HepG2 (cell line): Measurements from ENCODE around the gene TAF4B. TPM values are rescaled to one million over a fixed set of nuclear protein-coding genes. Genes with fewer than 3 reads are reported as not detected.
A peak's percentile ranks its signal among the peaks of the same experiment; 100 is the strongest.

Source experiments
- ATAC-seq: fragments of 200-7000 bp; cut with Tn5 transposase; 3 replicates; pipeline ENCODE4 v1.9.1; 2020; ENCODE audit warnings: mild to moderate bottlenecking, moderate library complexity
- BruUV-seq: library from RNA; stranded (reverse); fragments of 400-500 nt; replicated peaks from 2 replicates; lab custom pipeline; 2021; lab: Mats Ljungman, UMichigan
- CTCF ChIA-PET: fragments of 300-600 bp; formaldehyde crosslinking; extraction: SDS; loops from one replicate; lab custom pipeline; 2021; ENCODE audit warnings: low total read pairs, inconsistent platforms, low intra/inter-chr PET ratio; lab: Yijun Ruan, JAX
- POLR2A ChIA-PET: fragments of 350-600 bp; sonication (Branson Sonifier 250); formaldehyde crosslinking; loops from one replicate; lab custom pipeline; 2020; ENCODE audit warnings: antibody characterized with exemption, inconsistent platforms; lab: Yijun Ruan, JAX
- DNase-seq: peaks from one replicate; pipeline ENCODE4 v3.0.0-alpha.2; 2015; ENCODE audit warnings: low spot score
- FAIRE-seq: peaks from 3 replicates; lab custom pipeline; 2011; peaks lifted over from hg19 to GRCh38; lab: Jason Lieb, UNC
- H2AFZ ChIP-seq: one replicate; pipeline ENCODE4 v1.6.1; 2011; ENCODE audit warnings: low read length, inconsistent platforms
- H3K27ac ChIP-seq: fragments of 300-600 bp; 3 replicates; pipeline ENCODE4 v1.8.0; 2011; ENCODE audit warnings: mixed run types, mild to moderate bottlenecking, mixed read lengths, low read length, inconsistent platforms; ENCODE audit not compliant: insufficient read depth; ENCODE audit errors: extremely low read length
- H3K27me3 ChIP-seq, 2 experiments: fragments of 200-600 bp in 1 of 2; 2 replicates in 1 of 2; 3 replicates in 1 of 2; pipeline versions ENCODE4 v1.6.0 to v1.8.0; 2011; ENCODE audit warnings: low read length in 2 of 2, mild to moderate bottlenecking in 2 of 2, moderate library complexity in 2 of 2, inconsistent platforms in 1 of 2; ENCODE audit not compliant: insufficient read depth in 2 of 2, control insufficient read depth in 1 of 2
- H3K36me3 ChIP-seq, 2 experiments: fragments of 200-600 bp in 1 of 2; replicated peaks in 1 of 2; 2 replicates in 1 of 2; 3 replicates in 1 of 2; pipeline versions ENCODE4 v1.5.1 to v1.8.0; 2011; ENCODE audit warnings: low read length in 2 of 2, inconsistent platforms in 1 of 2; ENCODE audit not compliant: insufficient read depth in 2 of 2, control insufficient read depth in 1 of 2
- H3K4me1 ChIP-seq: 2 replicates; pipeline ENCODE4 v1.5.1; 2012; ENCODE audit warnings: low read length, inconsistent platforms; ENCODE audit not compliant: insufficient read depth
- H3K4me2 ChIP-seq: 2 replicates; pipeline ENCODE4 v1.6.0; 2011; ENCODE audit warnings: low read depth, low read length, inconsistent platforms
- H3K4me3 ChIP-seq, 3 experiments: fragments of 200-600 bp in 1 of 3; sonication (generic), shearing (Covaris generic) in 1 of 3; replicated peaks in 1 of 3; 2 replicates each; pipeline ENCODE4 v1.5.1; 2011 to 2016; ENCODE audit warnings: low read length in 3 of 3, inconsistent platforms in 2 of 3, low read depth in 2 of 3, mild to moderate bottlenecking in 2 of 3, control low read depth in 1 of 3, mixed read lengths in 1 of 3; ENCODE audit not compliant: insufficient read depth in 1 of 3
- H3K79me2 ChIP-seq: one replicate; pipeline ENCODE4 v1.6.1; 2011; ENCODE audit warnings: low read length, inconsistent platforms; ENCODE audit not compliant: insufficient read depth
- H3K9ac ChIP-seq: 2 replicates; pipeline ENCODE4 v1.6.0; 2011; ENCODE audit warnings: mild to moderate bottlenecking, low read depth, low read length, inconsistent platforms; ENCODE audit not compliant: insufficient read depth
- H3K9me3 ChIP-seq: 2 replicates; pipeline ENCODE4 v1.5.1; 2012; ENCODE audit warnings: mild to moderate bottlenecking, low read length
- H4K20me1 ChIP-seq: 2 replicates; pipeline ENCODE4 v1.6.0; 2011; ENCODE audit warnings: inconsistent platforms, mild to moderate bottlenecking, low read length, moderate library complexity; ENCODE audit not compliant: insufficient read depth
- BCL6 ChIP-seq: IDR thresholded peaks from 2 replicates; pipeline ENCODE4 v1.6.1; 2016; ENCODE audit warnings: missing genetic modification reagents, missing compliant biosample characterization
- CEBPB ChIP-seq: IDR thresholded peaks from 2 replicates; pipeline ENCODE4 v1.6.1; 2011; ENCODE audit warnings: low read depth, low read length, improper control_type of control experiment, borderline replicate concordance
- HNF4A ChIP-seq: sonication (generic); formaldehyde crosslinking; IDR thresholded peaks from 2 replicates; pipeline ENCODE4 v1.4.0; 2020; ENCODE audit warnings: missing genetic modification reagents
- KAT7 ChIP-seq: IDR thresholded peaks from 2 replicates; pipeline ENCODE4 v1.6.1; 2018; ENCODE audit warnings: borderline replicate concordance, missing compliant biosample characterization
- KLF11 ChIP-seq: IDR thresholded peaks from 2 replicates; pipeline ENCODE4 v1.6.1; 2016; ENCODE audit warnings: missing compliant biosample characterization
- U2AF2 ChIP-seq: fragments of 200-400 bp; formaldehyde crosslinking; IDR thresholded peaks from 2 replicates; pipeline ENCODE4 v1.6.1; 2017; ENCODE audit warnings: low read depth, mild to moderate bottlenecking, low read length
- YEATS4 ChIP-seq: sonication (generic); formaldehyde crosslinking; IDR thresholded peaks from 2 replicates; pipeline ENCODE4 v1.4.0; 2020; ENCODE audit warnings: missing genetic modification reagents, borderline replicate concordance
- ZNF737 ChIP-seq: sonication (generic); formaldehyde crosslinking; IDR thresholded peaks from 2 replicates; pipeline ENCODE4 v1.5.0; 2020; ENCODE audit warnings: missing genetic modification reagents, mild to moderate bottlenecking, borderline replicate concordance
- ZNF747 ChIP-seq: sonication (generic); formaldehyde crosslinking; IDR thresholded peaks from 2 replicates; pipeline ENCODE4 v1.8.1; 2023; ENCODE audit warnings: missing genetic modification reagents, mild to moderate bottlenecking, borderline replicate concordance
- ZNF761 ChIP-seq: sonication (generic); formaldehyde crosslinking; conservative IDR thresholded peaks from 2 replicates; pipeline ENCODE4 v1.4.0; 2020; ENCODE audit warnings: mild to moderate bottlenecking, missing genetic modification reagents
- WGBS: methylation state at CpG from one replicate; pipeline ENCODE4 v1.1.6; 2017; ENCODE audit warnings: low lambda C conversion rate; 5-methylcytosine and 5-hydroxymethylcytosine counted together
- in situ Hi-C: cut with HindIII; loops from 2 replicates; pipeline ENCODE4 v1.10.0; 2017; ENCODE audit warnings: low pct_unique_long_range_greater_than_20kb; ENCODE audit not compliant: extremely low pct_ligation_motif_present
- intact Hi-C: fragments of 100-400 bp; cut with micrococcal nuclease; formaldehyde crosslinking; loops from one replicate; pipeline ENCODE4 v1.10.0; 2022; ENCODE audit not compliant: unreplicated experiment
- polyA plus RNA-seq, 8 experiments: library from polyadenylated mRNA; depleted of rRNA in 3 of 8; stranded (reverse) in 7 of 8; unstranded in 1 of 8; fragments of >200 nt; fragmentation: Illumina TruSeq in 4 of 8; extraction: Trizol in 4 of 8; gene quantifications; 2 replicates each; pipeline versions ENCODE4 v1.2.1 to v1.2.3, GENCODE V29; 2011 to 2016; ENCODE audit warnings: low read depth in 4 of 8, missing spikeins in 1 of 8, mixed read lengths in 1 of 8; ENCODE audit not compliant: insufficient read depth in 1 of 8
- total RNA-seq, 5 experiments: library from RNA; depleted of rRNA; stranded (reverse); fragments of >200 nt; fragmentation: Illumina TruSeq; extraction: Trizol; gene quantifications; 2 replicates each; pipeline ENCODE4 v1.2.3, GENCODE V29; 2016; ENCODE audit warnings: low read depth in 1 of 5
- TF ChIP-seq, protein P1 (sequence below): IDR thresholded peaks from 2 replicates; pipeline ENCODE4 v1.6.1; 2018; ENCODE audit warnings: missing genetic modification reagents, mild to moderate bottlenecking, missing compliant biosample characterization

Gene TAF4B
- total and polyA plus RNA-seq, 2 of the 13 experiments (the other 11 are each of a cell fraction or from before 2014, with no cell fraction given) = 2.2 to 3.8 TPM

GRCh38 chr18:26279428-26279827 lies 53.2 kb downstream of the TAF4B start:
- ATAC-seq = no peak

GRCh38 chr18:26286008-26286407 lies 59.8 kb downstream of the TAF4B start:
- DNase-seq (no peak), FAIRE-seq (peak; percentile 39), ATAC-seq (peak; percentile 69)
- no peak overlapping the region for H3K4me3 ChIP-seq
- CTCF ChIA-PET = no interaction called here
- POLR2A ChIA-PET = no interaction called here
- in situ Hi-C loops = no loop called here
- H2AFZ ChIP-seq = no peak overlapping the region
- H3K4me2 ChIP-seq = no peak overlapping the region
- intact Hi-C loops = no loop called here
- no peak overlapping the region for H3K27ac ChIP-seq
- H3K27me3 ChIP-seq = no peaks in the 10 kb centered on the region
- no peaks in the 10 kb centered on the region for H3K9me3 ChIP-seq
- H3K36me3 ChIP-seq = no peaks in the 10 kb centered on the region
- 38% methylated on average over 1 of the region's 1 CpG for WGBS
- H4K20me1 ChIP-seq = no peaks in the 10 kb centered on the region
- no TSS peak for BruUV-seq
- TF ChIP-seq CEBPB = 0 out of 2 replicates have a peak, but pooled peaks have one; percentile 1
- 0 out of 2 replicates have a peak, but pooled peaks have one; percentile 37 for TF ChIP-seq HNF4A
- TF ChIP-seq KAT7 (CRISPR knock-in tag) = no peak
- H3K9ac ChIP-seq = no peak overlapping the region
- no peaks in the 10 kb centered on the region for H3K79me2 ChIP-seq
- H3K4me1 ChIP-seq = peaks cover 8% of the 10 kb centered on the region; the same call in 1 of the 2 replicates

More at GRCh38 chr18:26279428-26279827, 53.2 kb downstream of the TAF4B start:
- Histone ChIP-seq H3K4me1 (no peaks in the 10 kb centered on the region), H4K20me1 (no peaks in the 10 kb centered on the region), H3K27ac (no peak overlapping the region), H3K4me3 (no peak overlapping the region), H3K9me3 (no peaks in the 10 kb centered on the region), H3K79me2 (no peaks in the 10 kb centered on the region), H3K27me3 (peaks cover 0 to 1% of the 10 kb centered on the region in 2 experiments; a peak in 1 of 5 replicates), H3K9ac (no peak overlapping the region), H3K36me3 (no peaks in the 10 kb centered on the region), H2AFZ (no peak overlapping the region), H3K4me2 (no peak overlapping the region)
- POLR2A ChIA-PET = no interaction called here
- no peak for FAIRE-seq
- DNase-seq = no peak
- WGBS = 63% methylated on average over 1 of the region's 1 CpG
- CTCF ChIA-PET = no interaction called here
- BruUV-seq = no TSS peak
- TF ChIP-seq KLF11 (CRISPR knock-in tag) = no peak
- no peak for TF ChIP-seq U2AF2
- TF ChIP-seq YEATS4 (CRISPR knock-in tag) = no peak
- TF ChIP-seq ZNF737 = no peak
- TF ChIP-seq BCL6 (CRISPR knock-in tag) = no peak
- TF ChIP-seq, protein P1, sequence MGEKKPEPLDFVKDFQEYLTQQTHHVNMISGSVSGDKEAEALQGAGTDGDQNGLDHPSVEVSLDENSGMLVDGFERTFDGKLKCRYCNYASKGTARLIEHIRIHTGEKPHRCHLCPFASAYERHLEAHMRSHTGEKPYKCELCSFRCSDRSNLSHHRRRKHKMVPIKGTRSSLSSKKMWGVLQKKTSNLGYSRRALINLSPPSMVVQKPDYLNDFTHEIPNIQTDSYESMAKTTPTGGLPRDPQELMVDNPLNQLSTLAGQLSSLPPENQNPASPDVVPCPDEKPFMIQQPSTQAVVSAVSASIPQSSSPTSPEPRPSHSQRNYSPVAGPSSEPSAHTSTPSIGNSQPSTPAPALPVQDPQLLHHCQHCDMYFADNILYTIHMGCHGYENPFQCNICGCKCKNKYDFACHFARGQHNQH (CRISPR knock-in tag) = no peak
- TF ChIP-seq ZNF747 (CRISPR knock-in tag) = no peak
- no peak for TF ChIP-seq ZNF761 (CRISPR knock-in tag)
- intact Hi-C loops (no loop called here), in situ Hi-C loops (no loop called here)
